ENCODE data around the gene PLAGL1.

The PLAGL1 gene

DNA sequence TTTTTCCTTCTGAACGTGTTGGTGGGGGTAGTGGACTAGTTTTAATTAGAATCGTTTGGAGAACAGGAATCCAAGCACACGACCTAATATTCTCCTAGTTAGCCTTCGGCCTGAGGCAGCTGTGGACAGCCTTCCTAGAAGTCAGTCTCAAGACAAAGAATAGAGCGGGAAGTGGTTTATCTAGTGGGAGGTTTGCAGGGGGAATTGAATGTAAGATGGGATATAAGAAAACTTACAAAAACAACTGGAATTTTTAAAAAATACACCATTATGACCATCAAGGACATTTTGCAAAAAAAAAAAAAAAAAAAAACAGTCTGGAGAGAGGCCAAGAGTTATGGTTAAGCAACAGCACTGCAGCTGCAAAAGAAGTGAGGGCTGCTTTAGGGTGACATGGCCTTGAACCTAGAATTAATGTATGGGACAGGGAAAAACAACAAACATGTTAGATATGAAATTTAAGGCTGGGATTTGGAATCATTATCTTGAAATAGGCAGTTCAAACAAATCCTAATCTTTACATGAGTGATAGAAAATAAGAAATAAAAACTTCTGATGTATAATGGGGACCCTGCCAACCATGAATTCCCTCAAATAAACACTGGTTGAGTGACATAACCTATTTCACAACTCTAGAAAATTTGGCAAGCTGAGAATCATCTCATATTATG, 40.2 kb downstream of the PLAGL1 start:
- no peak for DNase-seq (ENCODE audit: low read depth in 2 of 3, low spot score in 1 of 3)

DNA sequence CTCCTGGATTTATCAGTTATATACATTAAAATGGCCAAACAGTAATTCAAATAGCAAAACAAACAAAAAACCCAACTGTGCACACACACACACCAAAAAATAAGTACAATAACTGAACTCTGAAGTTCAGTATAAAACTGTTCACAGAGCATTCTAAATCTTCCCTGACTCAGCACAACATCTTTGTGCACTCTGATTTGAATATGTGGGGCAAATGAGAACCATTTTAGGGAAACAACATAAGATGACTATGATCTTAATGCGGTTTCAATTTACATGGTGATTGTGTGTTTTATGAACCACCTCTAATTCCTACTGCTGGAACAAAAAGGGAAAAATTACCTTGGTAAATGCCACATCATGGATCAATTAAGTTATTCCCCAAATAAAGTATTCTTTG, 41.7 kb downstream of the PLAGL1 start:
- no peak for DNase-seq (ENCODE audit: low read depth in 2 of 3, low spot score in 1 of 3)

DNA sequence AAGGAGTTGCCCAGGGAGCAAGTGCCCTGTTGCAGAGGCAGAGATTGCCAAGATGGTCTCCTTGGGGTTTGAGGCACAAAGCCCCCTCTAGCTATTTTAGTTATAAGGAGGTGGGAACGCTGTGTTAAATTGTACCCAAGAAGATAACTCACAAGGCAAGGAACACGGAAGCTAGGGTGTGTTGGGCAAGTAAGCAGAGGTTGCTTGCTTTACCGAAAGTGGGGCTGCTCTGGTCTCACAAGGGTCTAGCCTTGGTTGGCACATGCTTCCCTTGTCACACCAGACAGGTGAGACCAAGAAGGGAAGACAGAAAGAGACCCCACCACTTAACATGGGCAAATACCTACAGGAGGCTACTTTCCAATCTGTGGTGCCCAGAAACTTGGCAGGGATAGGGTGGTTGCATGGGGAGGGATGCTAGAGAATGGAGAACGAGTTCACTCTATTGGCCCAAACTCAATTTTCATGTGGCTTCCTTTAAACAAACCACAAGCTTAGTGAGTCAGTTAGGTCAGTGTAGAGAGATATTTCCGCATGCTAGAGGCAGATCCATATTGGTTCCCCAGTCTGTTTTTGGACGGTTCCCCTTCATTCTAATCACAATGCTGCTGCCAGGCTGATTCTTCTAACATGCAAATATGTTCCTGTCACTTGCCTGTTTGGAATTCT, 42.4 kb downstream of the PLAGL1 start:
- DNase-seq (ENCODE audit: low read depth in 2 of 3, low spot score in 1 of 3): no peak

DNA sequence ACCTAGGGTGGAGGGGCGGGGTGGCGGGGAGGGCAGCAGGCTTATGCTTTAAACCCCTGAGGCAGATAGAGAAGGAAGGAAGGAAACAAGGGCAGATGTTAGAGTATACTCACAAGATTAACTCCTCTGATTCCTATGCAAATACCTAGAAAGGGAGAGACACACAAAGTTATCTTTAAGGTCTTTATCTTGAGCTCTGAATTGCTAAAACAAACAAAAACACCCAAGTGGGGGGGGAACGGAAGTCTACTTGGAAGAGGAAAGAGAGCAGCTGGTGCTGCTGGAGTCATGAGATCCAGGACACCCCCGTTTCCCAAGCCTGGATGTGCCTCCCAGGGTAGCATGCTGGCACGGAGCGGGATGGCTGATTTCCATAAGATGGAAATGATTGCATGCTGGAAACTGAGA, 43.4 kb downstream of the PLAGL1 start:
- DNase-seq (ENCODE audit: low read depth in 2 of 3, low spot score in 1 of 3): no peak

DNA sequence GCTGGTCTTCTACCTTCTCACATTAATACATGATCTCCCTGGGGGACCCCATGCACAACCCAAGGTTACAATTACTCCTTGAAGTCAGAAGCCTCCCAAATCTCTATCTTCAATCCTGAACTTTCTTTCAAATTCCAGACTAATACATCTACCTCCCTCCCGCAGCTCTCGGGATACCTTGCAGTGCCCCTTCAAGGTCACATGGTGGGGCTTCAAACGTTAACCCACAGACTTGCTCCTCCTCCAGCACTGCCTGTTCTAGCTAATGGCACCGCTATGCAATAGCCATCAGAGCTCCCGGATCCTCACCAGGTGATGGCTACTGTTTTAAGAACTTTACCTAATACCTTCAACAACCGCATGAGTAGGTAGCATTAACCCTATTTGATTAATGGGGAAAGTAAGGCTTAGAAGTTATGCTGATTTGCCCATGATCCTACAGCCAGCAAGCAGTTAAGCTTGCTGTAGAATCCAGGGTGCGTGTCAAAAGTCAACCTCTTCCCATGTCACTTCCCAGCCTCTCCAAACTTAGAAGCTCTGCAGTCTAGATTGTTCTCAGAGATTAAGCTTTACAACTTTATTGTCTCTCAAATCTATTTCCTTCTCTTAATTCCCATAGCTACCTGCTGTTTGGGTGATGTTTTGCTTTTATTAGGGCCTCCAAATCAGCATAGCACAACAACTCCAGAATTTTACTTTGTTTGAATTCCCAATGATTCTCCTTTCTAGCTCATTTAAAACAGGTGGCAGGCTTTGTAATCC, 44.7 kb downstream of the PLAGL1 start:
- no peak for DNase-seq (ENCODE audit: low read depth in 2 of 3, low spot score in 1 of 3)

DNA sequence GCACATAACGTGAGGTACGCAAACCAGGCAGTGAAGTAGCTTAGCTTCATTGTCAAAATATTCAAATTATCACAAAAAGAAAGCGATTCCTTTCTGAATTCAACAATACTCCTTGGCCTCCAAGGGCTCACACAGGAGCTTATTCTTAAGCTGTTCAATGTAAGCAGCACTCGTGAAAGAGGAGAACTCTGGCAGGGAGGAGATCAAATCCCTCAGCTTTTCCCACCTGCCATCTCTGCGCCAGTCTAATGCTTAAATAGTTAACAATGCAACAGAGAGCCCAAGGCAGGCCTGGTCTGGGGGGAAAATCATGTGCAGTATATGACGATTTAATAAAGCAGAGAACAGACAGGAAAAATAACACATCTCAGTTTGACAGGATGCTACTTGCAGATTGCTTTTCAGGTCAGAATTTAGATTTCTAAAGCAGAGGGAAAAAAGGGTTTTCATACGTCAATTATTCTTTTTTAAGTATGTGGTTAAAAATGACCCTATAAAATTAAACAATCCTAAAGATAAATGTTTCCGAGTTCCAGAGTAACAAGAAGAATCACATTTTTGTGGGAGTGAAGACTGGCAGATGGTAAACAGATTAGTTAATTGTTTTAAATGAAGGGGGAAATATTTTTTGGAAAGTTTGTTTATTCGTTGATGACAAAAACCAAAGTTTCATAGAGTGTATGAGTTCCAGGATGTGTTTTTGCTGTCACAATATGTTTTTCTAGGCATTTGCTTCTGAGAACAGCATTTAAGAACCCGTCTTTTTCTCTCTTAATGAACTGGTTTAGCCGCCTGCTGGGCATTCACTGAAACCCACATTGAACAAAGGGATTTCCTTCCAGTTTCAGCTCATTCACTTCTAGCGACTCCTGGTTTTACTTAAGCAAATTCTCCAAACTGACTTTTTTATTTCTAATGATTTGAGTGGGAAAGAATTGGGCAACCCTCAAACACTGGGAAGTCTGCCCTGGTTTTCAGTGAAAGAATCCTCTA, 45.9 kb downstream of the PLAGL1 start:
- DNase-seq (ENCODE audit: low read depth in 2 of 3, low spot score in 1 of 3): no peak

DNA sequence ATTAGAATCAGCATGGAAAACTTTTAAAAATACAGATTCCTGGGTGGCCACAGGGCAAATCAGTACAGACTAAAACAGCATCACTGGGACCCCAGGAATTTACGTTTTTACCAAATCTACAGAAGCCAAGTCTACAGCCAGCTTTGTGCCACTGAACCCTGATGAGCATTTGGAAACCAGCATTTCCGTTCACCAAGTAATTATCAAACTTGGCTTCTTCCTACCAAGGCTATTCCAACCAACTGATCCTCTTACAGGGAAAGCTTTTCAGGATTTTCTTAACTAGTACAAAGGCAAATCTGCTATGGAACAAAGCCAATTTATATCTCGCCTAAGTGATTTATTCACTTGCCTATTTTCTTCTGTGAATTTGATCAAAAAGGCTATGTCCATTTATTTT, 47.0 kb downstream of the PLAGL1 start:
- DNase-seq (ENCODE audit: low read depth in 2 of 3, low spot score in 1 of 3): no peak

DNA sequence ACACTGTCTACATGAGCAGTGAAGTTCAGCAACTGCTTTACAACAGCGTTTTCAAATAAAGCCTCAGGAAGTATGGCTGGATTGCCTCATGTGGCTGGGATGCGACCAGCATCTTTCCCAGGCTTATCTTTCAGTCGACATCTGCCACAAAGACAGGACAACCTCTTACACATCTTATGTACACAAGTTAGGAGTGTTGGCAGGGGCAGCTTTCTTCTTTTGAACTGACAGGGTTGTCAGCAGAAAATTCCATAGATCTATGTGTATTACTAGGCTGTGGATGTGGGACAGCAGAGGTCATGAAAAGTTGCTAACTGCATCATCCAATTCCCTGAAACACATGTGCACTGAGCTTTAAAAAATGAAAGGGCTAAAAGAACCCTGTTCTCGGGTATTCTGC, 48.1 kb downstream of the PLAGL1 start:
- DNase-seq (ENCODE audit: low read depth in 2 of 3, low spot score in 1 of 3): no peak

DNA sequence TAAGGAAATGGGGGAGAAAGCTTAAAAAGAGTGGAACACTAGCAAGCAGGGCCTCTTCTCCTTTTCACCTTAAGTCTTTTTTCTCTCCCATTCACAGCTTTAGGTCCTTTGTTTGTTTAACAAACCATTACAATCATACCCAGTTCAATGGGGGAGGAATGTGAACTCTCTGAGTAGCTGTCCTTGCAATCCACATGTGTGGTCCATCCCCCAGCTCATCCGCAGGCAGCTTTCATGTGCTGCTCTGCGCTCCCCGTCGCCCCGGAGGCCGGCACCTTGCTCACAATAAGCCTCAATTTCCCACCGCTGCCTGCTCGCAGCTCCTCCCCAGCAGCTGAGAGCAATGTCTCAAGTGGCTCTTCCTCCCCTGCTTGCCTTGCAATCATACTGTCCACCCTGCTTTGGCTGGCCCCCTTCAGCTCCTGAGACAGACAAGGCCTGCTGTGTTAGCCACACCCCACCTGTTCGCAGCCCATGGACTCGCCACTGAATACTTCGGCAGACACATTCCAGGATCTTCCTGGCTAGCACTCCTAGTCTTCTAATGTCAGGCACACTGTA, 49.1 kb downstream of the PLAGL1 start:
- no peak for DNase-seq (ENCODE audit: low read depth in 2 of 3, low spot score in 1 of 3)

DNA sequence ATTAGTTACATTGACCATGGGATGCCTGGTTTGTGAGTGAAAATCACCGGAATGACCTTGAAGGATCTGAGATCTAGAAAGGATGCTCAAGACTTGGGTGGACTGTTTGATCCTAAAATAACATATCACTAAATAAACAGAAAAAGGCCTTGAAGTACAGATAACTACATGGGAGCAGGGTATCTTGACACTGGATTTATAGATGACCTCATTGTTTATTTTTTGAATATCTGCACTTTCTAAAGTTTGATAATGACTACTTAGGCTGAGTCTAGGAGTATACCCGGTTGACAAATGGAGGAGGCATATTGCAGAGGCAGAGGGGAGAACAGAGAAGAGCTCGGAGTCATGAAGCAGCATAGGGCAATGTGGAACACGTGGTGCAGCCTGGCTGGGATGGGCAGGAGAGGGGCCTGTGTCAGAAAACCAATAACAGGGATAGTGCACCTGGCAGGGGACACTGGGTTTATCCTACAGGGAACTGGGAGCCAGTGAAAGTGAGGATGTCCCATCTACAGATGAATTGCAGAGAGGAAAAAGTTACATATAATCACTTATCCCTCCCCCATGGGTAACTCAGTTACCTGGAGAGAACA, 50.3 kb downstream of the PLAGL1 start:
- DNase-seq (ENCODE audit: low read depth in 2 of 3, low spot score in 1 of 3): no peak

DNA sequence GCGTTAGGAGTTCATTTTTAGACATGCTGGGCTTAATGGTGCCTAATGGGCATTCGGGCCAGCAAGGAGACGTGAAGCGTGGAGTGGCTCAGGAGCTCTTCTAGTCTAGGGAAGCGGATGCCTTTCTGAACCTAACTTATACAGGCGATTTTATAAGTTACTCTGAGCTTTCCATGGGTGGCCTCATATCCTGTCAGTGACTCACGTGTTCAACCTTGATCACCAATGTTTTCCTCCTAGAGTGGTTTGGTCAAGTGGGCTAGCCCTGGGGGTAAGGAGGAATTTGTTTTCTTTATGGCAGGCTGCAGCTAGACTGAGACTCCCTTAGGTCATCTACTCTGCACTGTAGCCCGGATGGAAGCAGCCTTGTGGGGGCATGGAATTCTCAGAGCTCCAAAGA, 52.1 kb downstream of the PLAGL1 start:
- DNase-seq (ENCODE audit: low read depth in 2 of 3, low spot score in 1 of 3): no peak

DNA sequence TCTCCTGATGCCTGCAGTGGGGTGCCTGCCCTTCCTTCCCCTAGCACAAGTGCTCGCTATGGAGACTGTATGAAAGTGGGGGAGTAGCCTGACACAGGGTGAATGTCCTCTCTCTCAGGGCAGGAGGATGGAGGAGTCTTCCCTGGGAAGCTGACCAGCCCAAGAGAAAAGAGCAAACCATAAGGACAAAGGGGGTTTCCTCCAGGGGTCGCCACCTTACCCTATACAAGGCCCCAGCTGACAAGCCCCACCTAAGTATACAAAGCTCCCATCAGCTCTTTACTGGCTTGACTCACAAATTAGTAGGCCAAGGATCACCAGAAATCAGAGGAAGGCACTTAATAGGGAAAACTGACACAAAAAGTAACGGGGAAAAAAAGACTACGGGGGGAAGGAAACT, 54.1 kb downstream of the PLAGL1 start:
- no peak for DNase-seq (ENCODE audit: low read depth in 2 of 3, low spot score in 1 of 3)

DNA sequence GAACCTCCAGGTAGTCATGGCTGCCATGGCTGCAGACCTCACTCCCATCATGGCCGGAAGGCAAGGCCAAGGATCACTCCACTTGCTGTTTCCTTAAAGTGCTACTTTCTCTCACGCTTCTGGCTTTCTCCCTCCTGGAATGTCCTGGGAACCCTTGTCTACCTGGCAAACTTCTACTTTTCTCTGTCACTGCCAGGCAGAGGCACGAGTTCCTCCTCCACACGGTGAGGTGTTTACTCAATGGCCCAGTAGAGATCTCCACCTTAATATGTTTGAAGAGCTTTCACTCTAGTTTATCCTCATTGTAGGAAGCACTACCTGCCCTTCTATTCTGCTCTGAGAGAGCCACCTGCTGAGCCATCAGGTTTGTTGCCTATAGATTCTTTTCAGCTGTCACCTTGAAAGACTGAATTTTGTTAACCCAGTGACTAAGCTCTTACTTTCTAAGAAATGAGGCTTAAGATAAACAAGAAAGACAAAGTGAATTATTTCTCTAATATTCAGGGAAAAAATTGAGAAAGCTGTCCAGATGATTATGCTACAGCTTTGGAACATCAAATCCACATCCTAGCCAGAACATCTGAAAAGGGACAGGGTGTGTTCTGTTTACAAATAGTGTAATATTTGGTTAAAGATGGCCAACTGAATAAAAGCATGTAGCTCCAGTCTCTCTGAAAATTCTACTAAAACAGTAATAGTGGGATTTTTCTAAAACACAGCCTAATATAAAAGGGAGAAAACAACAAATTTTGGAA, 54.9 kb downstream of the PLAGL1 start:
- DNase-seq (ENCODE audit: low read depth in 2 of 3, low spot score in 1 of 3): no peak

DNA sequence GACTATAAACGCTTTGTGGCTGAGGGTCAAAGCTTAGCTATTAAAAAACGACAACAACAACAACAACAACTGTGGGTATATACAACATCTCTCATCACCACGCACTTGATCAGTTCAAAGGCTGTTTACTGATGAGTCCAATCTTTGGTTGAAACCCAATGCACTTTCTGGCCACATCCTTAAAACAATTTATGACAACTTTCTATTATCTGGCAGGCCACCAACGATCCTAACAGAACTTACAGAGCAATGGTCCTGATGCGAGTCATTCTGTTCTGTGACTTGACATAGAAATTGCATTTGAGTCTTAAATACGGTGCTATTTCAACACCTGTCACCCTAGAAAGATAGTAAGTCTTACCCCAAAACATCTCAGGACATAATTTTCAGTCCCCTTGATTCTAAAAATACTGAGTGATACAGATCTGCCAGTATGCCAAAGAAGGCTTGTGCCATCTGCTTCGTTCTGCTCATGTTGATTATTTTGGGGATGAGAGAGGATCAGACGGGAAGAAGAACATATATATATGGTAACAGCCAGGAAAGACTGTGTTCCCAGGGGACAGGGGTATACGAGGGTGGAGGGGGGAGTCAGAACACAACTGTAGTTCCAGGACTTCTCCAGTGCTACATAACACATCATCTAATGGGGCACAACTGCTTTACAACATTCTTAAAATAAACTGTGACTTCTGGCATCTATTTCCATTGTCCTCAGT, 55.8 kb downstream of the PLAGL1 start:
- no peak for DNase-seq (ENCODE audit: low read depth in 2 of 3, low spot score in 1 of 3)

DNA sequence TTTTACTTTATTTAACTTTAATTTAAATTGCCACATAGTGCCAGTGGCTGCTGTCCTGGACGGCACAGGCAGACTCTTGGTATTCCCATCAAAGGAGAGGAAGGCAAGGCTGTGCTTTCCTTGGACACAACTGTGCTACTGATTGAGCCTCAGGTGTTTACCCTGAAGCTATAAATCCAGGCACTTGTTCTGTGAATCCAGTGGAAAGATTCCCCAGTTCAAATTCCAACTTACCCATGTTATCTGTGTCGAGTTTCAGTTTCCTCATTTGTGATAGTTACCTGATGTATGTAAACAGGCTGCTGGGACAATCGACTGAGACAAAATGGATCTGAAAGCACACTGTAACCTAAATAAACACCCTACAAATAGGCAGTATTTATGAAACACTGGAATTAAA, 57.2 kb downstream of the PLAGL1 start:
- DNase-seq (ENCODE audit: low read depth in 2 of 3, low spot score in 1 of 3): no peak

DNA sequence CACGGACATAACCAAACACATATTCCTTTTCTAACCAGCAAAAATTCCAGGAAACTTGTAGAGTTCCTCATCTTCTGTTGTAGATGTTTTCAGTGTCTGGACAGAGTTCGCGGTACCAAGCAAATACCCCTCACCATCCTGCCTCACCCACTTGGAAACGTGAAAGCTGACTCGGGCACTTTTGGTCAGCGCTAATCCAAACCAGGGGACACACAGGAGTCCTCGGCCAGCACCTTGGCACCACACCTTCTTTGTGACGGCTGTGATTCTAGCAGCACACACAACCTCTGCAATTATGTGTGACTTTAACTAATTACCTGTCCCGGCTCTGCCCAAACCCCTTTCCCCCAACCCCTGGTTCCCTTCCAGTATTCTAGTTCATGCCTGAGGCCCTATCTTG, 58.1 kb downstream of the PLAGL1 start:
- no peak for DNase-seq (ENCODE audit: low read depth in 2 of 3, low spot score in 1 of 3)

DNA sequence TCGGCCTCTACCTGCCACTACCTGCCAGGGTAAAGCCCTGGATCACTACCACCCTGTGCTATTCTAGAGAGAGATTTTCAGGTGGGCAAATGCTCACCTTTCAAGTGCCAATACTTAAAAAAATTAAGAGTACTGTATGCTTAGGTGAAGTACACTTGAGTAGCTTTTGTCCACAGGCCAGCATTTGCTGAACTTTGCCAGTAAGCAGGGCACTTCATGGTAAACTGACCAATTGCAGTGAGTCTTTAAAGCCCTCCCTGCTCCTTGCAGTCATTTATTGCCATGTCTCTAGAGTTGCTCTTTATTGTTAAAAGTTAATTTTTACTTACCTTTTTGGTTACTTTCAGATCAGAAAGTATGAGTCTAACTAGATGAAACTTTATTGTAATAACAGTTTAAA, 58.5 kb downstream of the PLAGL1 start:
- DNase-seq (ENCODE audit: low read depth in 2 of 3, low spot score in 1 of 3): no peak

DNA sequence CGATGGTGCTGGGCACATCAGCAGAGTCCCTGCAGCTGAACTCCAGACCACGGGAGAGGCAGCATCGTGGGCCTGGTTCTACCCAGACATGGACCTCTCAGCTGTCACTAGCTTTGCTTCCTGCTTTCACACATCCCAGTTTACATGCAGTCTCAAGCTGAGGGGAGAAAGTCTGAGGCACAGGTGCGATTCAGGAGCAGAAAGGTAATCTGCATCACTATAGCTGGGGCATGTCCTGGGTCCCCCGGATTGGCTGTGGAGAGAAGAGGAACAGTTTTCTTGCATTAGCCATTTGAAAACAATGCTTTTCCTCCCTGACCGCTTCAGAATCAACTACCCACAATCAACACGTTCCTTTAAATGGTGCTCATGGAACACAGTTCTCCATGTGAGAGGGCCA, 59.9 kb downstream of the PLAGL1 start:
- no peak for DNase-seq (ENCODE audit: low read depth in 2 of 3, low spot score in 1 of 3)
